Stimulated activated memory B cell treated with anti-CD40 and anti-IgM and Interleukin-4, amounts not matched to agents 10 μg/mL and 1 μg/mL and 100 μg/mL, for 72 hours (primary cell): Measurements from ENCODE around the gene GGNBP2.
"Not testable (repeated sequence)": the region's sequence is repeated elsewhere in the genome, so short reads cannot be mapped to it uniquely, and the experiment has no call there.

Experiments used
- ATAC-seq: fragments of 150-1000 bp; cut with Tn5 transposase; 2 replicates; pipeline ENCODE4 v1.10.0; 2021
- H3K27ac Mint-ChIP-seq: one replicate; pipeline ENCODE4 v1.8.0; 2022; ENCODE audit warnings: mild to moderate bottlenecking, mixed read lengths
- H3K27me3 Mint-ChIP-seq: one replicate; pipeline ENCODE4 v1.8.0; 2022; ENCODE audit warnings: mixed read lengths
- H3K36me3 Mint-ChIP-seq: one replicate; pipeline ENCODE4 v1.8.0; 2022; ENCODE audit warnings: mixed read lengths
- H3K4me1 Mint-ChIP-seq: one replicate; pipeline ENCODE4 v1.8.0; 2022; ENCODE audit warnings: mixed read lengths
- H3K4me3 Mint-ChIP-seq: one replicate; pipeline ENCODE4 v1.8.0; 2022; ENCODE audit warnings: mild to moderate bottlenecking, moderate library complexity, mixed read lengths
- H3K9me3 Mint-ChIP-seq: one replicate; pipeline ENCODE4 v1.8.0; 2022; ENCODE audit warnings: mixed read lengths

The GGNBP2 gene

GRCh38 chr17:36508439-36508838 is 36.3 kb upstream of the GGNBP2 start:
- H3K27ac Mint-ChIP-seq, ATAC-seq, H3K27me3 Mint-ChIP-seq, H3K4me1 Mint-ChIP-seq, H3K9me3 Mint-ChIP-seq, H3K4me3 Mint-ChIP-seq: not testable (repeated sequence)
- peaks cover 72% of the 10 kb centered on the region for H3K36me3 Mint-ChIP-seq

- Mint-ChIP-seq H3K4me1 (no peaks in the 10 kb centered on the region), H3K9me3 (no peaks in the 10 kb centered on the region), H3K4me3 (no peak overlapping the region), H3K27ac (no peak overlapping the region), H3K36me3 (peaks cover 70% of the 10 kb centered on the region), H3K27me3 (no peaks in the 10 kb centered on the region)
- no peak for ATAC-seq
Measured at GRCh38 chr17:36509272-36509985, 35.3 kb upstream of the GGNBP2 start.

- ATAC-seq, result no peak
- H3K36me3 Mint-ChIP-seq, result peaks cover 74% of the 10 kb centered on the region
- no peak overlapping the region for H3K4me3 Mint-ChIP-seq
- H3K27ac Mint-ChIP-seq, result no peak overlapping the region
- H3K4me1 Mint-ChIP-seq, result no peaks in the 10 kb centered on the region
- H3K27me3 Mint-ChIP-seq, result no peaks in the 10 kb centered on the region
- no peaks in the 10 kb centered on the region for H3K9me3 Mint-ChIP-seq
Measured at GRCh38 chr17:36510636-36511035, 34.1 kb upstream of the GGNBP2 start.

DNA sequence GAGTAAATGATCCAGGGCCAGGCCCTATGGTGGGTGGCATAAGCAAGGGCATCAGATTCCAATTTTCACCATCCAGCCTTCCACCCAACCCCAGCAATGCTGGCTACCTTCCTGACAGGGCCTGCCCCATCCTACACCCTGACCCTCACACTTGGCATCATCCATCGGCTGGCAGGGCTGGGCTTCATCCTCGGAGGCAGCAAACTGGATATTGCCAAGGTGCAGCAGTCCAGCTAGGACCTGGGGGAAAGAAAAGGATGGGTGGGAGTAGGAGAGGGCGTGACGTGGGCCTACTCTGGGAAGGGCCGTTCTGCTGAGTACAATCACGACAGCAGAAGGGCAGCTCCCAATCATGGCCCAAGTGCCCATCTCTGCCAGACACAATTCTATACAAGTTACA is 33.5 kb upstream of the GGNBP2 start:
- H3K4me1 Mint-ChIP-seq, result no peaks in the 10 kb centered on the region
- no peak overlapping the region for H3K4me3 Mint-ChIP-seq
- no peak overlapping the region for H3K27ac Mint-ChIP-seq
- H3K27me3 Mint-ChIP-seq, result no peaks in the 10 kb centered on the region
- no peak for ATAC-seq
- no peaks in the 10 kb centered on the region for H3K9me3 Mint-ChIP-seq
- peaks cover 70% of the 10 kb centered on the region for H3K36me3 Mint-ChIP-seq

GRCh38 chr17:36512641-36513040 is 32.1 kb upstream of the GGNBP2 start:
- peaks cover 61% of the 10 kb centered on the region for H3K36me3 Mint-ChIP-seq
- no peak overlapping the region for H3K27ac Mint-ChIP-seq

DNA sequence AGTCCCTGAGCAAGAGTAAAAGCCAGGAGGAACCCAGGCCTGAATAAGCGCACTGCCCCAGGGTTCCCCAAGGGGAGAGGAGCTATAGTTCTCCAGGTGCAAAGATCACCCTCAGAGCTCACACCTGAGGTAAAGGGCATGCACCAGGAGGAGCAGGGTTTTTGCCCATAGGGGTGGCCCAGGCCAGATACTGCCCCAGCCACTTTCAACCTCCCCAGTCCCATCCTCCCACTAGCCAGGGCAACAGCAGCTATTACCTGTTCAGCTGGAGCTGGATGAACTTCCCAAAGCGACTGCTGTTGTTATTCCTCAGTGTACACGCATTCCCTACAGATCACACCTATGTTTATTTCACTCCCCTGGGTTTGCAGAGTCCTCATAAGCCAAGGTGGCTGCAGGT is 29.9 kb upstream of the GGNBP2 start:
- peaks cover 61% of the 10 kb centered on the region for H3K36me3 Mint-ChIP-seq
- no peaks in the 10 kb centered on the region for H3K27me3 Mint-ChIP-seq
- ATAC-seq, result no peak
- H3K9me3 Mint-ChIP-seq, result no peaks in the 10 kb centered on the region
- H3K27ac Mint-ChIP-seq, result no peak overlapping the region
- H3K4me3 Mint-ChIP-seq, result no peak overlapping the region
- peaks cover 14% of the 10 kb centered on the region for H3K4me1 Mint-ChIP-seq

More at GRCh38 chr17:36512641-36513040, 32.1 kb upstream of the GGNBP2 start:
- Mint-ChIP-seq H3K27me3 (no peaks in the 10 kb centered on the region), H3K4me1 (no peaks in the 10 kb centered on the region), H3K4me3 (no peak overlapping the region), H3K9me3 (no peaks in the 10 kb centered on the region)
- ATAC-seq, result no peak

DNA sequence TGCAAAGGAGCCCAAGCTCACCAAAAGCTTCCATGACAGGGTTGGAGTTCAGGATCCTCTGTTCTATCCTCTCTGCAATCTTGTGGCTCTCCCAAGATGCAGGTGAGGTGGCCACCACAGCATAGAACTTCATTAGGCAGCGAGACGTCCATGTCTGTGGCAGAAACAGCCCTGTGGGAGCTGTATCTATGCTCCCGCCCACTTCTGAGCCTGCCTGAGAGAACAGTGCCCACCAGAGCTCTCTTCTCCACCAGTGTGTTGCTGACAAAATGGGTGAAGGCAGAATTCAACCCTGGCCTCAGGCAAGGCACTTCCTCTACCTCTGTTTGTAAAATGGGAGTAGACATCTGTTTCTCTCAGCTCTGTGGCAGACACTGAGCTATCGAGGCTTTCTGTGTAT is 28.9 kb upstream of the GGNBP2 start:
- H3K4me1 Mint-ChIP-seq, result peaks cover 18% of the 10 kb centered on the region
- H3K36me3 Mint-ChIP-seq, result peaks cover 64% of the 10 kb centered on the region
- no peak overlapping the region for H3K27ac Mint-ChIP-seq
- H3K9me3 Mint-ChIP-seq, result no peaks in the 10 kb centered on the region
- ATAC-seq, result no peak
- no peak overlapping the region for H3K4me3 Mint-ChIP-seq
- H3K27me3 Mint-ChIP-seq, result no peaks in the 10 kb centered on the region

DNA sequence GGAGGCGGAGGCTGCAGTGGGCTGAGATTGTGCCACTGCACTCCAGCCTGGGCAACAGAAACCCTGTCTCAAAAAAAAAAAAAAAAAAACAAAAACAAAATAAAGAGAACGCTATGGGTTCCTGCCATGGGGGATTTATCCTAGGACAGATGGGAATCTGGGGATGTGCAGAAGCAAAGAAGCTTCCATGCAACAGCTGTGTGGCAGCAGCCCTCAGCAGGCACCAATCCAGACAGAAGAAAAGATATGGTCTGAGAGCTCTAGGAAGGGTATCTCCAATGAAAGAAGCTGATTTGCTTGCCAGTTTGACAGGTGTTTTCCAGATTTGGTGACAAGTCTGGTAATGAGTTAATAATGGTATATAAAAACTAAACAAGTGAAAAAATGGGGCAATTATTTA is 21.6 kb upstream of the GGNBP2 start:
- ATAC-seq, result no peak
- Mint-ChIP-seq H3K27me3 (no peaks in the 10 kb centered on the region), H3K4me3 (no peak overlapping the region), H3K27ac (no peak overlapping the region), H3K36me3 (peaks cover 66% of the 10 kb centered on the region), H3K4me1 (peaks cover 23% of the 10 kb centered on the region), H3K9me3 (no peaks in the 10 kb centered on the region)

DNA sequence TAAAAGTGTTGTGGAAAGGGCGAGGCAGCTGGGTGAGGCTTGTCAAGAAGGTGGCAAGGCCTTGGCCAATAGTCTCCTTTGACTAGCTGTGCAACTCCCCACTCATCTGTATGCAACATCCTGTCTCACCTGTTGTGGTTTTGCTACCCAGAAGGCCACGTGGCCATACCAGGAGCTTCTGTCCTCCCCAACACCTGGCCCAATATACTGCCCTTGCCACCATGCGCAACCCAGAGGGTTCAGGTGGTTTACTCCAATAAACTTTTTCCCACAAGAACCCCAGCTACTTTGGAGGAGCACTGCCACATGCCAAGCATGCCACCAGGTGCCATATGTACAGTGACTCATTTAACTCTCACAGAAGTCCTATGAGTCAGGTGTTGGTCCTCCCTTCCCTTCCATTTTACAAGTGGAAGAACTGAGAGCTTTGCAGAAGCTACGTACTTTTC is 20.3 kb upstream of the GGNBP2 start:
- Mint-ChIP-seq H3K9me3 (no peaks in the 10 kb centered on the region), H3K36me3 (peaks cover 69% of the 10 kb centered on the region), H3K4me1 (peaks cover 13% of the 10 kb centered on the region), H3K4me3 (no peak overlapping the region), H3K27ac (no peak overlapping the region), H3K27me3 (no peaks in the 10 kb centered on the region)
- ATAC-seq, result no peak

DNA sequence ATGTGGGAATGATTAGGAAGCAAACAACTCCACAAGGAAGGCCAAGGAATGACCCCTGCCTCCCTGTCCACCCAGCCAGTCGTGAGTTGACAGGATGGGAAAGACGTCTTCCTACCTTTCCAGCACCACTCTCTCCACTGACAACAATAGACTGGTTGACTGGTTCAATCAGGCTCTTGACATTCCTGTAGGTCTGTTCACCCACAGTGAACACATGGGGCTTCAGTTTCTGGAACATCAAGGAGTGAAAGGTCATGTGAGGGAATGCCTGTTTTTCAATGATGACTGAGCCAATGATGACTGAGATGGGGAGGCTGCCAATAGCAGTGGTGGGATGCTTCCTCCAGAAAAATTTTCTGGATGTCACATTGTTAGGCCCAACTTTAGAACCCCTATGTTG is 19.6 kb upstream of the GGNBP2 start:
- no peaks in the 10 kb centered on the region for H3K27me3 Mint-ChIP-seq
- peaks cover 6% of the 10 kb centered on the region for H3K4me1 Mint-ChIP-seq
- ATAC-seq, result no peak
- no peak overlapping the region for H3K27ac Mint-ChIP-seq
- no peak overlapping the region for H3K4me3 Mint-ChIP-seq
- H3K36me3 Mint-ChIP-seq, result peaks cover 64% of the 10 kb centered on the region
- no peaks in the 10 kb centered on the region for H3K9me3 Mint-ChIP-seq

DNA sequence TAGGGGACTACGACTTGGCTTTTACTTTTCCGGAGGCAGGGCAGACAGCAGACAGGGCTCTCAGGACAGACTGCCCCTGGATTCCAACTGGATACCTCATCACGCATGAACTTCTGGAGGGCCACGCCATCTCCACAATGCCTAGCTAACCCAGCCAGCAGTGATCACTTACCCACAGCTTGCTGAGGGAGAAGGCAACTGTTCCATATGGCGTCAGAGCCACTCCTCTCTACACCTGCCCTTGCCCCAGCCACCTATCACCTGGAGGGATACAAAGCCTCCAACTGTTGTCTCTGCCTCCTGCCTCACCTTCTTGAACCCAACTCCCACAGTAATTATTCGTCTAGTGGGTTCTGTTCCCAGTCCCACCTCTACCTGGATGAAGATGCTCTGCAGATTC is 18.8 kb upstream of the GGNBP2 start:
- Mint-ChIP-seq H3K36me3 (peaks cover 56% of the 10 kb centered on the region), H3K4me3 (no peak overlapping the region), H3K4me1 (peaks cover 5% of the 10 kb centered on the region), H3K27ac (no peak overlapping the region), H3K27me3 (no peaks in the 10 kb centered on the region), H3K9me3 (no peaks in the 10 kb centered on the region)
- no peak for ATAC-seq

- Mint-ChIP-seq H3K27me3 (no peaks in the 10 kb centered on the region), H3K4me1 (peaks cover 5% of the 10 kb centered on the region), H3K4me3 (no peak overlapping the region), H3K27ac (no peak overlapping the region), H3K36me3 (peaks cover 58% of the 10 kb centered on the region), H3K9me3 (no peaks in the 10 kb centered on the region)
- no peak for ATAC-seq
Measured at GRCh38 chr17:36527621-36528250, 17.0 kb upstream of the GGNBP2 start.

GRCh38 chr17:36529121-36529520 is 15.6 kb upstream of the GGNBP2 start:
- peaks cover 10% of the 10 kb centered on the region for H3K4me1 Mint-ChIP-seq
- peaks cover 61% of the 10 kb centered on the region for H3K36me3 Mint-ChIP-seq
- no peak overlapping the region for H3K4me3 Mint-ChIP-seq
- H3K27me3 Mint-ChIP-seq, result no peaks in the 10 kb centered on the region
- no peak overlapping the region for H3K27ac Mint-ChIP-seq
- no peak for ATAC-seq
- no peaks in the 10 kb centered on the region for H3K9me3 Mint-ChIP-seq

- no peak overlapping the region for H3K27ac Mint-ChIP-seq
- H3K9me3 Mint-ChIP-seq, result no peaks in the 10 kb centered on the region
- no peak overlapping the region for H3K4me3 Mint-ChIP-seq
- ATAC-seq, result no peak
- no peaks in the 10 kb centered on the region for H3K27me3 Mint-ChIP-seq
- H3K36me3 Mint-ChIP-seq, result peaks cover 44% of the 10 kb centered on the region
- H3K4me1 Mint-ChIP-seq, result peaks cover 17% of the 10 kb centered on the region
Measured at GRCh38 chr17:36532435-36532975, 12.2 kb upstream of the GGNBP2 start.

DNA sequence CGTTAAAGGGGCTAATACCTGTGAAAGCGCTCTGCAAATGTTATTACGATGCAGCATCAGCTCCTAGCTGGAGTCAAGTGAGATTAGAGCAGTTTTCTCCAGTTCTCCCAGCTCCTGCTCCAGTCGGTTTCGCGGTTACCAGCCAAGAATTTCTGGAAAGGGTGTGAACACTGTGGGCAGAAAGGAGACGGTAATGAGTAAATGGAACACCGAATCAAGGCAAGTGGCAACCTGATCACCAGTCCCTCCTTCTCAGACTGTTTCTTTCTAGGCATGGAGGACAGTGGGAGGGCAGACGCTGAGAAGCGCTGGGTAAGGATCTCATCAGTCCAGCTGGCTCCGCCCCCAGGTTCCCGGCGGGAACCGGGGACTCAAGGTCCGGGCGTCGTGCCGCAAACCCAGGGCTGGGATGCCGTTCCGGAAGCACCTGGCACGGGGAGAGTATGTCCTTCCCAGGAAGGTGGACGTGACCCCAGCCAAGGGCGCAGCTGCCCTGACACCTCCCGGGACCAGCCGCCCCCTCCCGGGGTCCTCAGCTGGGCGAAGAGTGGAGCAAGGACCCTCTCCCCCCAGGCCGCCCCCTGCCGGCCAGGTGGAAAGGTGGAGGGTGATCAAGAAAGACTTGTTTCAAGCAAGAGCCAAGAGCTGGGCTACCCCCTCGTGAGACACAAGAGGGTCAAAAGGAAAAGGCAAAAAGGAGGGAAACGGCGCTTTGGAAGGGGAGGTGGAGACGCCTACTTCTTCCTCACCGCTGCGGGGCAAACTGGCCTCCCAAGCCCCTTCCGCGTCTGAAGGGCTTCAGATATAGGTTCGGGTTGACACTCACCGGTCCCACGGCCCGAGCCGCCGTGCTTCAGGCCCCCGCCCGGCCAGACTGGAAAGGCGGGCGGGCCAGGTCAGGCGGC is 10.5 kb upstream of the GGNBP2 start:
- Mint-ChIP-seq H3K27ac (peak overlapping the region; percentile 91), H3K4me3 (peak overlapping the region; percentile 92), H3K36me3 (peaks cover 32% of the 10 kb centered on the region), H3K27me3 (no peaks in the 10 kb centered on the region), H3K4me1 (peaks cover 17% of the 10 kb centered on the region), H3K9me3 (no peaks in the 10 kb centered on the region)
- ATAC-seq, result peak; percentile 61
